Kidney tubule cell (primary cell): ENCODE measurements around the gene MRPL37.
A peak's percentile ranks its signal among the peaks of the same experiment; 100 is the strongest.
"Not testable (repeated sequence)": the region's sequence is repeated elsewhere in the genome, so short reads cannot be mapped to it uniquely, and the experiment has no call there.

ENCODE experiments used
- DNase-seq: peaks from one replicate; pipeline ENCODE4 v3.0.0-alpha.2; 2018; ENCODE audit warnings: low spot score

MRPL37 gene

GRCh38 chr1:54199765-54200518 is at the start of gene MRPL37, which contains the start of gene CYB5RL:
TSS of gene MRPL37 (plus strand) at chr1:54200167. CDS start at chr1:54200244, 77 bp downstream.
TSS of gene CYB5RL (minus strand) at chr1:54200030. CDS start at chr1:54195616, 4,414 bp downstream.
- DNase-seq = peak; percentile 97

- DNase-seq = no peak
Measured at GRCh38 chr1:54151013-54151412, 49.0 kb upstream of the MRPL37 start.

- DNase-seq = no peak
Measured at GRCh38 chr1:54152696-54153095, 47.3 kb upstream of the MRPL37 start, which contains the start of gene CDCP2. TSS of gene CDCP2 (minus strand) at chr1:54153000. CDS start at chr1:54152922, 78 bp downstream.

- peak; percentile 30 for DNase-seq
Measured at GRCh38 chr1:54153535-54154439, 46.2 kb upstream of the MRPL37 start.

- no peak for DNase-seq
Measured at GRCh38 chr1:54156201-54156600, 43.8 kb upstream of the MRPL37 start.

GRCh38 chr1:54156986-54157385 is 43.0 kb upstream of the MRPL37 start:
- DNase-seq = no peak

- no peak for DNase-seq
Measured at GRCh38 chr1:54157401-54157800, 42.6 kb upstream of the MRPL37 start.

- peak; percentile 69 for DNase-seq
Measured at GRCh38 chr1:54158071-54158470, 41.9 kb upstream of the MRPL37 start.

- DNase-seq = no peak
Measured at GRCh38 chr1:54159733-54160316, 40.1 kb upstream of the MRPL37 start.

GRCh38 chr1:54160351-54160750 is 39.6 kb upstream of the MRPL37 start:
- no peak for DNase-seq

GRCh38 chr1:54161495-54162168 is 38.3 kb upstream of the MRPL37 start:
- DNase-seq = no peak

GRCh38 chr1:54163051-54163450 is 36.9 kb upstream of the MRPL37 start:
- DNase-seq = no peak

GRCh38 chr1:54163573-54163972 is 36.4 kb upstream of the MRPL37 start:
- DNase-seq = no peak

GRCh38 chr1:54165146-54165545 is 34.8 kb upstream of the MRPL37 start:
- DNase-seq = no peak

GRCh38 chr1:54166357-54166756 is 33.6 kb upstream of the MRPL37 start:
- not testable (repeated sequence) for DNase-seq

- peak; percentile 48 for DNase-seq
Measured at GRCh38 chr1:54167422-54168139, 32.4 kb upstream of the MRPL37 start.

GRCh38 chr1:54168206-54168965 is 31.6 kb upstream of the MRPL37 start:
- no peak for DNase-seq

GRCh38 chr1:54169068-54169467 is 30.9 kb upstream of the MRPL37 start:
- no peak for DNase-seq

- DNase-seq = no peak
Measured at GRCh38 chr1:54171016-54171415, 29.0 kb upstream of the MRPL37 start.

- DNase-seq = no peak
Measured at GRCh38 chr1:54171606-54172005, 28.4 kb upstream of the MRPL37 start.
